ENCODE data around the gene ARFRP1. TPM values are rescaled to one million over a fixed set of nuclear protein-coding genes. Genes with fewer than 3 reads are reported as not detected.

Gene ARFRP1
- total RNA-seq, 1 donor from 2014 or later: 31.1 TPM

DNA sequence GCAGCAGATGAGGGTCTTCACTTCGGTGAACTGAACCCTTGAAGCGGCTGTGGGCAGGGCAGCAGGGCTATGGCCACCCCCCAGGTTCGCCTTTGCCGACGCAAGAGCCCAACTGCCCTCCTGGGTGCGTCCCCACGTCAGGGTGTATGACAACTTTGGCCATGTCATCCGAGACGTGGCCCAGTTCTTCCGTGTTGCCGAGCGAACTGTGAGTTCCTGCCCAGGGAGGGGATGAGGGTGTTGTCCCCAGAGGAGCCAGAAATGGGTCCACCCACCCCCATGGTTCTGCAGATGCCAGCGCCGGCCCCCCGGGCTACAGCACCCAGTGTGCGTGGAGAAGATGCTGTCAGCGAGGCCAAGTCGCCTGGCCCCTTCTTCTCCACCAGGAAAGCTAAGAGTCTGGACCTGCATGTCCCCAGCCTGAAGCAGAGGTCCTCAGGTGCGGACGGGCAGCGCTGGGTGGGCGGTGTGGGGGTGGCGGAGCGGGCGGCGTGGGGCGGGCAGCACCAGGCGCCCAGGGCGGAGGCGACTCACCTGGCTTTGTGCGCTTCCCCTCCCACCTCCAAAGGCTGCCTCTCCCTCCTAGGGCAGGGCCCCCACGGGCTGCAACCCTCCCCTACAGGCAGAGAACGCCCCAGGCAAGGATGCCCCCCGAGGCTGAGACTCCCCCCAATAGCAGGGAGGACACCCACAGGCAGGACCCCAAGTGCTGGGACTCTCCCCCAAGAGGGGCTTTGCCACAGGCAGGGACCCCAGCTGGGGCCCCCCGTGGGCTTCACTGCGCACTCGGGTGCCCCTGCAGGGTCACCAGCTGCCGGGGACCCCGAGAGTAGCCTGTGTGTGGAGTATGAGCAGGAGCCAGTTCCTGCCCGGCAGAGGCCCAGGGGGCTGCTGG lies 17.5 kb downstream of the ARFRP1 start:
- ATAC-seq: no peak

DNA sequence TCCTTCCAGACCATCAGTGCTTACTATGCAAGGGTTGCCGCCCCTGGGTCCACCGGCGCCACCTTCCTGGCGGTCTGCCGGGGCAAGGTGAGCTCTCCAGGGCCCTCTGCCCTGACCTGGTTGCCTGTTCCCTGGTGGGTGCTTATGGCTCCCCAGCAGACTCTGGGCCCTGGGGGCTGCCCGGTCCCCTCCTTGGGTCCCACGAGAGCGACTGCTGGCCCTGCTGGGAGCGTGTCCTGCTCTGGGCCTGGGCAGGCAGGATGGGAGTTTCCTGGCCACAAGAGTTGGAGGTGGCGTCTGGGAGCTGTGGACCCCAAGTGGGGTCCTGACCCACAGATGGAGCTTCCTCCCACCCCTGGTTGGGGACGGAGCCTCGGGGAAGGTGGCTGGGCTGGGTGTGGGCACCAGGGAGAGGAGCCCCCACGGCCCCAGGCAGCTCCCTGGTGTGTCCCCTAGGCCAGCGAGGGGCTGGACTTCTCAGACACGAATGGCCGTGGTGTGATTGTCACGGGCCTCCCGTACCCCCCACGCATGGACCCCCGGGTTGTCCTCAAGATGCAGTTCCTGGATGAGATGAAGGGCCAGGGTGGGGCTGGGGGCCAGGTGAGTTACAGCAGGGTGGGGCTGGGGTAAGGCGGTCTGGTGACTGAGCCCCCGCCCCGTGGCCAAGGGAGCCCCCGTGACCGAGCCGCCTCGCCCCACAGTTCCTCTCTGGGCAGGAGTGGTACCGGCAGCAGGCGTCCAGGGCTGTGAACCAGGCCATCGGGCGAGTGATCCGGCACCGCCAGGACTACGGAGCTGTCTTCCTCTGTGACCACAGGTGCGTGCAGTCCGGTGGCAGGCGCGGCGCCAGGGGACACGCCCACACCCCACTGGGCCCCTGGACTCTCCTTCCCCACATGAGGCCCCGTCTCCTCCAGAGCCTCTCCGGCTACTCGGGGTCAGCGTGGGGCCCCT lies 18.5 kb downstream of the ARFRP1 start:
- no peak for ATAC-seq

DNA sequence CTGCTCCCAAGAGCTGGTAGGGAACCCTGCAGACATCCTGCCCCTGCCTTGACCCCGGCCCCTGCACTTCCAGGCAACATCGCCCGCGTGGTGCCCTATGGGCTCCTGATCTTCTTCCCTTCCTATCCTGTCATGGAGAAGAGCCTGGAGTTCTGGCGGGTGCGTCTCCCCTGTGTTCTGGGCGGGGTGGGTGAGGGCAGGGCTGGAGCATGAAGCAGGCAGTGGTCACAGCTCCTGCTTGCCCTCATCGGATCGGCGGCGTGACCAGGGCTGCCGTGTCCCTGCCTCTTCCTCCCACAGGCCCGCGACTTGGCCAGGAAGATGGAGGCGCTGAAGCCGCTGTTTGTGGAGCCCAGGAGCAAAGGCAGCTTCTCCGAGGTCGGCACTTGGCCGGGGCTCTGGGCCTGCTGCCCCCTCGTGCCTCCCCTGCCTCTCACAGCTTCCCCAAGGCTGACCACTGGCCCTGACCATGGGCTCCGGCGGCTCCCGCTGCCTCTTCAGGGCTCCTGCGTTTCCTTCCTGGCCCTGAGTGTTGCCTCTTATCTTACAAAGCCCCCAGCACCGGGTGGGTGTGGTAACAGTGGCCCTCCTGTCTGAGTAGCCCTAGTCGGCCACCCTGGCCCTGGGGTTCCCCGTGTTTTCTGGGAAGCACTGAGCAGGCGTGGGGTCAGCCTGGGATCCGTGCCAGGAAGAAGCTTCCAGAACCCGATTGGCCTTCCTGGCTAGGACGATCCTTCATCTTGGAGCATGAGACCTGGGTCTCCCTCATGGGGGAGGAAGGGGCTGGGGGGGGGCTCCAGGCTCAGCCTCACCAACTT lies 19.3 kb downstream of the ARFRP1 start:
- ATAC-seq: no peak

DNA sequence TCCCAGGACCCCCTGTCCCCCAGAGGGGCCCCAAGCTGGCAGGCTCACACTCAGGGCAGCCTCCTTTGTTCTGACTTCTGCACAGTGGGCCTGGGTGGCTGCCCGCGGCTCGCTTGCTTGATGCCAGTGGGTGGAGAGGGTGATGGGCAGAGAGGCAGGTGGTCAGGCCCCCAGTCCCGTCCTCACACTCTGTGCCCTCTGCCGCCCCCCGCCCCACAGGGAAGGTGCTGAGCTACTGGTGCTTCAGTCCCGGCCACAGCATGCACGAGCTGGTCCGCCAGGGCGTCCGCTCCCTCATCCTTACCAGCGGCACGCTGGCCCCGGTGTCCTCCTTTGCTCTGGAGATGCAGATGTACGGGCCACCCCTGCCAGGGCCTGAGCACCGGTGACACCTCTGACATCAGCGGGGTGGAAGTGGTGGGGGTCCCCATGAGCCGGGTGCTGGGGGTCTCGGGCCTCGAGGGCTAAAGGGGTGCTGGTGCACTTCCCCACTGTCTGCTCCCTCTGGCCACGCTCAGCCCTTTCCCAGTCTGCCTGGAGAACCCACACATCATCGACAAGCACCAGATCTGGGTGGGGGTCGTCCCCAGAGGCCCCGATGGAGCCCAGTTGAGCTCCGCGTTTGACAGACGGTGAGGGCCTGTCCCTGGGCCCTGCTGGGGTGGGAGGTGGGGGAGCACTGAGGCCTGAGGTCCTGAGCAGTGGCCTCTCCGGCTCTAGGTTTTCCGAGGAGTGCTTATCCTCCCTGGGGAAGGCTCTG lies 20.2 kb downstream of the ARFRP1 start:
- no peak for ATAC-seq

DNA sequence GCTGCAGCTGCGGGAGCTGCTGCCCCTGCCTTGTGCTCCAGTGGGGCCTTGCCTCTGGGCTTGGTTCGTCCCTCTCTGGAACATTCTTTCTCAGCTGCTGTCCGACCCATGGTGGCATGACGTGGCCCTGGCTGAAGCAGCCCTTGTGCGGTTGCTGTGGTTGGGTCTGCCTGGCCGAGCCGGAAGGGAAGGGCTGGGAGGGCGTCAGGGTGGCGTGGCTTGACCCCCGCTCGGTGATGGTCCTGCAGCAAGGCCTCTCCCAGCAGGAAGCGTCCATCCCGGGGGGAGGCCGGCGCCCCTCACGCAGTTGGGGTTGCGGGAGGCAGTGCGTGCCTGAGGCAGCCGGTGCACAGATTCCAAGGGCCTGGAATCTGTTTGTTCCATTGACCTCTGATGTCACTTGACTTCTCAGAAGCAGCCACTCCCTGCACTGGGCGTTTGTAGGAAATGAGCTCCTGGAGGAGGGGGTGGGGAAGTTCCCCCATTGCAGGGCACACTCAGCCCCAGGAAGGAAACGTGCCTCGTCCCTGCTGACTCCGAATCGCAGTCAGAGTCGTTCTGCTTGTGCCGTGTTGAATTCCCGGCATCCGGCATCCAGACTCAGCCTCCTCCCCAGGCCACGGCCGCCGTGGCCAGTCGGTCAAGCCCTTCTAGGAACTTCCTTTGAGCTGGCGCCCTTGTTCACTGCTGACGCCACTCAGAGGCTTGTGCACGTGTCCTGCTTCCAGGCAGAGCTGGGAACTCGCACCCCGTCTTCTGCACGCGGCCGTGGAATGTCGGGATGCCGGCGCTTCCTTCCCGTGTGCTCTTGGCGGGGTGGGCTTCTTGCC lies 21.1 kb downstream of the ARFRP1 start:
- ATAC-seq: peak; percentile 32

DNA sequence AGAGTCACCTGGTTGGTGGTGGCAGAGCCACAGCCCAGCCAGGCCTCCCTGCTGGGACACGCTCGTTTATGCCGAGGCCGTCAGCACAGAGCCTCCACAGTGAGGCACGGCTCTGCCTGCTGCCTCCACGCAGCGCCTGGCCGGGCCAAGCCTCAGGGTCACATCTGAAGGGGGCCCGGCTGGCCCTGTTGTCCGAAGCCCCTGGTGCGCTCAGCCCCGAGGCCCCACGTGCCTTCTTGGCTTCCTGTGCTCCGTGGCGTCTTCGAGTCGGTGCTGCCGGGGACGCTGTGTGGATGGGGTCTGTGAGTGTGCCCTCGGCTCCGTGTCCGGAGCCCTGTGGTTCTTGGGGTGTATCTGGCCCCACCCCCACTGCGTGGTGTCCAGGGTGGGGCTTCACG lies 21.7 kb downstream of the ARFRP1 start:
- ATAC-seq: no peak

DNA sequence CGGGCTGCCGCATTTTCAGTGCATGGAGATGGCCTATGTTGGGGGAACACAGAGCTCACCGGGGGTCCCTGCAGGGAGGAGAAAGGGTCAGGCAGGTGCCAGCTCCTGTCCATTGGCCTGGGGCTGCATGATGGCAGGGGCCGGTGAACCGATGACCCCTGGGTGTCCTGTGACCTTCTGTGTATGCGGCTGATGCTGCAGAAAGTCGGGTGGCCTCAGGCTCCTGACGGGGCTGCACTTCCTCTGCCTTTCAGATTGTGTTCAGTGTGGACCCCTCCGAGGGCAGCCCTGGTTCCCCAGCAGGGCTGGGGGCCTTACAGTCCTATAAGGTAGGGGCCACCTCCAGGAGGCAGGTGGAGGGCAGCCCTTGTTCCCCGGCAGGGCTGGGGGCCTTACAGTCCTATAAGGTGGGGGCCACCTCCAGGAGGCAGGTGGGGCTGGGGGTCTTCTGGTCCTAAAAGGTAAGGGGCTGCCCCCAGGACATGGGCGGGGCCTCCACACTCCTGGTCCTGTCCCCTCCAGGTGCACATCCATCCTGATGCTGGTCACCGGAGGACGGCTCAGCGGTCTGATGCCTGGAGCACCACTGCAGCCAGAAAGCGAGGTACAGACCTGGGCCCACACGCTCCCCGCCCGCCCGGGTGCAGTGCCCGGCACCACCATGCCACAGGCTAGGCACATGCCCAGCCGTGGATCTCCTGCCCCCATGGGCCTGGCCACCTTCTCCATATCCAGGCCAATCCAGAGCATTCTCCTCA lies 22.3 kb downstream of the ARFRP1 start:
- no peak for ATAC-seq

DNA sequence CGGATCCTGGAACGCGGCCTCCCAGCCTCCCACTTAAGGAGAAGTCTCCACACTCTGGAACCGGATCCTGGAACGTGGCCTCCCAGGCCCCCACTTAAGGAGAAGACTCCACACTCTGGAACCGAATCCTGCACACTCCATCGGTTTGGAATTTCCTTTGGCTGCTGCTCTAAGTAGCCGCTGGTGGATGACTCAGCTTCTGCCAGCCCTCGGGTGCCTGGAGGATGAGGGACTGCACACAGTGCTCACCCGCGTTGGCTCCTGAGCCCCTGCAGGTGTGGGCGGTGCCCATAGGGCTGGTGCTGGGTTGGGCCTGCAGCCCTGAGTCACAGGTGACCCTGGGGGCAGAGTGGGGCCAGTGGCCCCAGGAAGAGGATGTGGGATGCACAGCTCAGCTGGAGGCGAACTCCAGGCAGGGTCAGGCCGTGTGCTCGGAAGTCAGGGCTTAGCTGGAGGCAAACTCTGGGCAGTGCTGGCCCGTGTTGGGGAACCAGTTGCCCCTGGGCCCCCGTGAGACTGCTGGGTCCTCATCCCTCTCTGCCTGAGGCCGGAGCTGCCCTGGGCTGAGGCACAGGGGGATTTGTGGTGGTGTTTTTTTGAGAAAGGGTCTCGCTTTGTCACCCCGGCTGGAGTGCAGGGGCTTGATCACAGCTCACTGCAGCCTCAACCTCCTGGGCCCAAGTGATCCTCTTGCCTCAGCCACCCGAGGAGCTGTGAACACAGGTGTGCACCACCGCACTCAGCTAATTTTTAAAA lies 25.2 kb downstream of the ARFRP1 start:
- peak; percentile 90 for ATAC-seq

DNA sequence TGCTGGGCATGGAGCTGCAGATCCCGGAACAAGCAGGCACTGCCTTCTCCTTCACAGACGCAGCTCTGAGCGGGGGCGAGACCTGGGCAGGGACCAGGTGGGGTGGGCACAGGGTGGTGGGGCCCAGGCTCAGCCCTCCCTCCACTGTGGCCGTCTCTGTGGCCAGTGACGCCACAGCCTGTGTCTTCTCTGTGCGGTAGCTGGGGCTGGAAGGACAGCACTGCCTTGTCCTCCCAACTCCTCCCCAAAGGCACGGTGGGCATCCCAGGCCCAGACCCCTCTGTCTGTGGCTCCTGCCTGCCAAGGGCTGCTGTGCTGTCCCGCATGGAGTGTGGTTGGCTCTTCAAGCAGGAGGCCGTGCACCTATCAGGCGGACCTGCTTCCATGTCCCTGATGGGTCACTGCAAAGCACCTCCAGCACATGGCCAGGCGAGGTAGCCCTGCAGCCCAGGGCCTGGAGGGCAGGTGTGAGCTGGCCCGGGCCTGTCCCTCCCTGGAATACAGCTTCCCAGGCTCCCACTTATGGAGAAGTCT lies 26.1 kb downstream of the ARFRP1 start:
- no peak for ATAC-seq

DNA sequence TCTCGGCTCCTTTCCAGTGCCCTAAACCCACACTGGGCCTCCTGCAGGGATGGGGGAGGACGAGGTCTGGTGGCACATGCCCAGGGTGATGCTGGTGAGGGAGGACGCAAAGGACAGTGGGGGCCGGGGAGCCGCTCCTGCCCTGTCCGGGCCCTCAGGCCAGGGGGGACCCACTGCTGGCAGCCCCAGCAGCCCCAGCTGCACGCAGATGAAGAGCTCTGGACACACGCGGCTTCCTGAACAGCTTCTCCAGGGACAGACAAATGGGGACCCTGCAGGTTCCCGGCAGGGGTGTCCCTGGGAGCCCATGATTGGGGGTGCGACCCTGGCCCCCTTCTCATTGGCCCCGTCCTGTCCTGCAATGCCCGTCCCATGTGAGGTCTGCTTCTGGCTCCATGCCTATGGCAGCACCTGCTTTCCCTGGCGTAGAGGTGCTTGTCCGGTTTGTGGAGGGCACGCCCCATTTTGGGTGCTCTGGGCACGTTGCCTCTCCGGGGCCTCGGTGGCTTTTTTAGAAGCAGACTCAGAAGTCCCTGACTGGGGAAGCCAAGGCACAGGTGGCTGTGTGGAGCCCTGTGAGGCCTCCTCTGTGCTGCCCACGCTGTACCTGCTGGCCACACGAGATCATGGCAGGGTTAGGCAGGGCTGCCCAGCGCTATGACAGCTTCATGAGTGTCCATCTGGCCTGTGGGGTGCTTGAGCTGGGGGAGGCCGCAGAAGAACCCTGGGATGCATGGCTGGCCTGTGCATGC lies 26.7 kb downstream of the ARFRP1 start:
- ATAC-seq: no peak

DNA sequence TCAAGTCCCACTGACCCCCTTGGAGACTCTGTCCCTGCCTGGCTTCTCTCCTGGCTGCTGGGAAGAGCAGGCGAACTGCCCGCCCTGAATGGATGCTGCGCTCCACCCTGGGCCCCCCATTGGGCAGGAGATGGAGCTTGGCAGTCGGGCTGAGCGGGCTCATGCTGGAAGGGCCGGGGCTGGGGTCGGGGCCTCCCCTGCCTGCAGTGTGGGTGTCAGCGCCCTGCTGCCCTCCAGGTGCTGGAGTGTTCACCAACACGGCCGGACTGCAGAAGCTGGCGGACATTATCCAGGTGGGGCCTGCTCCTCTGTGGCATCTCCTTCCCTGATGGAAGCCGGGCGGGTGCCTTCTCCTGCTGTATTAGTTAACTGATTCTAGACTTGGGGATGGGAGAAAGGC lies 27.3 kb downstream of the ARFRP1 start:
- ATAC-seq: no peak

DNA sequence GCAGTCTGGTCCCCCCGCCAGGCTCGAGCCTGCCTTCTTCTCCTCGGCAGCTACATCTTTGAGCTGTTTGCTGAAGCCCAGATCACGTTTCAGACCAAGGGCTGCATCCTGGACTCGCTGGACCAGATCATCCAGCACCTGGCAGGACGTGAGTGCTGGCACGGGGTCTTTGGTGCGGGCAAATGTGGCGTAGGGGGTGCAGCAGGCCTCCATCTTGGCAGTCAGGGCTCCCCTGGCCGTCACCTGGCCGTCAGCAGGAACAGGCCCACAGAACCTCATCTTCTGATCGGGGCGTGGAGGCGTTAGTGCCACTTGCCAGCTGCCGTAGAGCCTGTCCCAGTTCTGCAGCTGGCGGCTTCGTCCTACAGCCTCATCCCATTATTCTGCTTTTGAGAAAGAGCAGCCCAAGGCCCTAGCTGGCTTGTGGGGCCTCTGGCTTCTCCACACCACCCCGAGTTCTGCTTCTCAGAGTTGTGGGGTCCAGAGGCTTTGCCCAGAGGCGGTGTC lies 27.9 kb downstream of the ARFRP1 start:
- ATAC-seq: no peak

DNA sequence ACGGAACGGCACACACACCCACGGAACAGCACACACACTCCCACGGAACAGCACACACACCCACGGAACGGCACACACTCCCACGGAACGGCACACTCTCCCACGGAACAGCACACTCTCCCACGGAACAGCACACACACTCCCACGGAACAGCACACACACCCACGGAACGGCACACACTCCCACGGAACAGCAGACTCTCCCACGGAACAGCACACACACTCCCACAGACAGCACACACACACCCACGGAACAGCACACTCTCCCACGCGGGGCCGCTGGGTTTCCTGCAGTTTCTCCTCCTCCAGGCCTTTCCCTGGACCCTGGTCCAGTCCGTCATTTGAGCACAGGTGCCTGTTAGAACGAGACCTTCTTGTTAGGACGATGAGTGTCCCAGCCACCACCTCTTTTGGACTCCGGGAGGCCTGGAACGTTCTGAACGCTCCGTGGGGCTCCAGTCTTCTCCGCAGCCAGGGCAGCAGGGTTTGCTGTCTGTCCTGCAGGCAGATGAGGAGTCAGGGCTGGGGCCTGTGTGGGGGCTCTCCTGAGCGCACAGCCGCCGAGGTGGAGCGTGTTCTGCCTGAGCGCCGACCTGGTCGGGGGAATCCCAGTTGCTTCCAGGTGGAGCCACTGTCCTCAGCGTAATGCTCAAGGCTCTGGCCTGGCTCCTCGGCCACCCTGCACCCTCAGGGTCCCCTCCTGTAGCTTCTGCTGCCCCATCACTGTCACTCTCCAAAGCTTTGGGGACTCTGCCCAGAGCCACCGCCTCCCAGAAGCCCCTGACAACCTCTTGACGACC lies 28.9 kb downstream of the ARFRP1 start:
- ATAC-seq: no peak

DNA sequence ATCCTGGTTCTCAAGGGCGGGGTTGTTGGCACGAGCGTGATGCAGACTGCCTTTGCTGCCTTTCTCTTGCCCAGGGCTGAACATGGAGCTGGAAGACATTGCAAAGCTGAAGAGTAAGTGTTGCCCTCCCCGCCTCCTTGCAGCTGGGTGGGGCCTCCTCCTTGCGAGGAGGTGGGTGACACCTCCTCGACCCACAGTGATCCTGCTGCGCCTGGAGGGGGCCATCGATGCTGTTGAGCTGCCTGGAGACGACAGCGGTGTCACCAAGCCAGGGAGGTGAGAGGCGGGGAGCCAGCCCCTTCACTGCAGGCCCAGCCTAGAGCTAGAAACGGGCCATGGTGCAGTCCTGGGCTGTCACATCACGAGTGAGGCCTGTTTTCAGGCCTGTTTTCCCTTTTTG lies 29.7 kb downstream of the ARFRP1 start:
- no peak for ATAC-seq

DNA sequence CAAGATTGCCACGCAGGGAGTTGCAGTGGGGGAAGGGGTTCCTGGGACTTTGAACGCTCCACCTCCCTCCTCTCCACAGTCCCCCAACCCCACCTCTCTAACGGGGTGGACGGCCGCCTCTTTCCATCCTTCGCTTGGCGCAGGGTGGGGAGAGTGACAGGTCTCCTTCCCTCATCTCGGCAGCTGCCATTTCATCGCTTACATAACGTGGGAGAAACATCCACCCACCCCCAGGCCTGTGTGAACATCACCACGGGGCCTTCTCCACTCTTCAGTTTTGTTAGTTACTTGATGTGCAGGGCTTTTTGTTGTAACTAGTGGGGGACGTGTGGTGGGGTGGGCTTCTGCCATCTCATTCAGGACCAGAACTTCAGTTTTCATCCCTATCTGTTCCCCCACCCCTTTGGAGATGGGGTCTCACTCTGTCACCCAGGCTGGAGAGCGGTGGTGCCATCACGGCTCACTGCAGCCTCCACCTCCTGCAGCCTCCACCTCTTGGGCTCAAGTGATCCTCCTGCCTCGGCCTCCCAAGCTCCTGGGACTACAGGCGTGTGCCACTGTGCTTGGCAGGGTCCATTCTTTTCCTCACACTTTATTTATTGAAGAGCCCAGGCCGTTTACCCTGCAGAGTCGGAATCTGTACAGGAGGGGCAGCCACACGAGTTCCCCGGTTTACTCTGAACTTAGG lies 32.0 kb downstream of the ARFRP1 start:
- no peak for ATAC-seq

DNA sequence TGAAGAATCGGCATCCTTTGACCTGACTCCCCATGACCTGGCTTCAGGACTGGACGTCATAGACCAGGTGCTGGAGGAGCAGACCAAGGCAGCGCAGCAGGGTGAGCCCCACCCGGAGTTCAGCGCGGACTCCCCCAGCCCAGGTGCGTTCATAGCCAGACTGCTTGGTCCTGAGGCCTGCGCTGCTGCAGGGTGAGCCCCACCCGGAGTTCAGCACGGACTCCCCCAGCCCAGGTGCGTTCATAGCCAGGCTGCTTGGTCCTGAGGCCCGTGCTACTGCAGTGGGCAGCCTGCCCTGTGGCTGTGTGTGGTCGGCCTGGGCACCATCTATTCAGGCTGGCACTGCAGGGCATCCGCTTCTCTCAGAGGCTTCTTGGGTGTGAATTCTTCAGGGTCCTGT lies 33.8 kb downstream of the ARFRP1 start:
- peak; percentile 31 for ATAC-seq

DNA sequence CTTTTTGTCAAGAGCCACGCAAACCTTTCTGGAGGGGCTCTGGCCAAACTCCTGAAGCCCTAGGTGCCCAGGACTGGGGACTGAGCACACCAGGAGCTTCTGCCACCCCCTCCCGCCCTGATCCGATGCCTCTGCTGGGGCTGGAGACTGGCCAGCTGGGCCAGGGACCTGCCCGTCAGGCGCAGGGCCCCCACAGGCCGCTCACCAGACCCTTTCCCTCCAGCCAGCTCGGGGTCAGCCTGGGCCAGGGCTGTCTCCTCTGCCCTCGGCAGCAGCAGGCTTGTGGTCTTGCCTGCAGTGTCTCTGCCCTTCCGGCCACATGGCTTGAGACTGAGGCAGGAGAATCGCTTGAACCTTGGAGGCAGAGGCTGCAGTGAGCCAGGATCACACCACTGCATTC lies 35.1 kb downstream of the ARFRP1 start:
- no peak for ATAC-seq
